K562 (cell line): Measurements from ENCODE around the gene ARMH3. TPM values are rescaled to one million over a fixed set of nuclear protein-coding genes. Genes with fewer than 3 reads are reported as not detected.

ENCODE experiments used
- BRF1 ChIP-seq: IDR thresholded peaks from 3 replicates; pipeline ENCODE4 v1.6.1; 2011; ENCODE audit warnings: borderline replicate concordance, mild to moderate bottlenecking; ENCODE audit not compliant: insufficient read length; ENCODE audit errors: extremely low read depth
- GABPB2 ChIP-seq: fragments of 250-450 bp; sonication (Bioruptor Pico); conservative IDR thresholded peaks from 2 replicates; pipeline ENCODE4 v1.5.1; 2021; ENCODE audit warnings: mild to moderate bottlenecking
- LCOR ChIP-seq: sonication (generic); formaldehyde crosslinking; IDR thresholded peaks from 2 replicates; pipeline ENCODE4 v1.8.0; 2022; ENCODE audit warnings: mild to moderate bottlenecking, missing genetic modification reagents
- PHB ChIP-seq: fragments of 250-450 bp; sonication (Bioruptor Pico); IDR thresholded peaks from 2 replicates; pipeline ENCODE4 v1.5.0; 2021
- PRMT5 ChIP-seq: sonication (generic); formaldehyde crosslinking; IDR thresholded peaks from 2 replicates; pipeline ENCODE4 v1.5.0; 2020; ENCODE audit warnings: missing genetic modification reagents
- ZNF143 ChIP-seq: sonication (generic); formaldehyde crosslinking; IDR thresholded peaks from 2 replicates; pipeline ENCODE4 v1.9.0; 2022; ENCODE audit warnings: mild to moderate bottlenecking, missing genetic modification reagents
- ZNF699 ChIP-seq: fragments of 250-450 bp; sonication (Bioruptor Pico); IDR thresholded peaks from 2 replicates; pipeline ENCODE4 v1.8.0; 2021; ENCODE audit warnings: mild to moderate bottlenecking, moderate library complexity; ENCODE audit not compliant: insufficient replicate concordance
- polyA plus RNA-seq, 8 experiments: library from polyadenylated mRNA; depleted of rRNA in 4 of 8; stranded (reverse) in 5 of 8; unstranded in 3 of 8; fragments of >200 nt; fragmentation: Nextera tagmentation in 2 of 8; fragmentation: Illumina TruSeq in 1 of 8; extraction: Ambion mirVana in 2 of 8; extraction: Trizol in 1 of 8; gene quantifications; 2 replicates each; pipeline versions ENCODE4 v1.2.1 to v1.2.3, GENCODE V29; 2011 to 2014; ENCODE audit warnings: inconsistent platforms in 1 of 8, missing spikeins in 1 of 8
- total RNA-seq, 7 experiments: library from RNA; depleted of rRNA in 6 of 7; stranded (reverse); fragments of >200 nt in 6 of 7; fragmentation: Illumina TruSeq in 2 of 7; extraction: Trizol in 2 of 7; gene quantifications; 2 replicates each; pipeline versions ENCODE4 v1.2.1 to v1.2.3, GENCODE V29; 2011 to 2021; ENCODE audit warnings: low replicate concordance in 1 of 7
- TF ChIP-seq, protein P1 (sequence below): IDR thresholded peaks from 3 replicates; pipeline ENCODE4 v1.6.1; 2011; ENCODE audit warnings: borderline replicate concordance, mild to moderate bottlenecking, moderate library complexity; ENCODE audit not compliant: insufficient read length; ENCODE audit errors: extremely low read depth
- TF ChIP-seq, protein P2 (sequence below): sonication (generic); IDR thresholded peaks from 2 replicates; pipeline ENCODE4 v1.6.1; 2016
- TF ChIP-seq, protein P3 (sequence below): IDR thresholded peaks from 3 replicates; pipeline ENCODE4 v1.6.1; 2011; ENCODE audit warnings: borderline replicate concordance, mild to moderate bottlenecking; ENCODE audit not compliant: insufficient read length, insufficient read depth
- TF ChIP-seq, protein P4 (sequence below): sonication (generic); formaldehyde crosslinking; IDR thresholded peaks from 2 replicates; pipeline ENCODE4 v1.8.1; 2023; ENCODE audit warnings: missing genetic modification reagents, mild to moderate bottlenecking, borderline replicate concordance
- TF ChIP-seq, protein P5 (sequence below): fragments of 200-800 bp; sonication (Bioruptor generic); IDR thresholded peaks from 2 replicates; pipeline ENCODE4 v1.6.1; 2017; ENCODE audit warnings: missing genetic modification characterization, missing compliant biosample characterization
- TF ChIP-seq, protein P6 (sequence below): fragments of 450-650 bp; IDR thresholded peaks from 2 replicates; pipeline ENCODE4 v1.6.1; 2017; ENCODE audit warnings: mild to moderate bottlenecking, moderate library complexity

Gene ARMH3
- total and polyA plus RNA-seq, 9 of the 15 experiments (the other 6 are each of a cell fraction or from before 2014, with no cell fraction given), result 0.29 to 0.73 TPM; not detected in 7

DNA sequence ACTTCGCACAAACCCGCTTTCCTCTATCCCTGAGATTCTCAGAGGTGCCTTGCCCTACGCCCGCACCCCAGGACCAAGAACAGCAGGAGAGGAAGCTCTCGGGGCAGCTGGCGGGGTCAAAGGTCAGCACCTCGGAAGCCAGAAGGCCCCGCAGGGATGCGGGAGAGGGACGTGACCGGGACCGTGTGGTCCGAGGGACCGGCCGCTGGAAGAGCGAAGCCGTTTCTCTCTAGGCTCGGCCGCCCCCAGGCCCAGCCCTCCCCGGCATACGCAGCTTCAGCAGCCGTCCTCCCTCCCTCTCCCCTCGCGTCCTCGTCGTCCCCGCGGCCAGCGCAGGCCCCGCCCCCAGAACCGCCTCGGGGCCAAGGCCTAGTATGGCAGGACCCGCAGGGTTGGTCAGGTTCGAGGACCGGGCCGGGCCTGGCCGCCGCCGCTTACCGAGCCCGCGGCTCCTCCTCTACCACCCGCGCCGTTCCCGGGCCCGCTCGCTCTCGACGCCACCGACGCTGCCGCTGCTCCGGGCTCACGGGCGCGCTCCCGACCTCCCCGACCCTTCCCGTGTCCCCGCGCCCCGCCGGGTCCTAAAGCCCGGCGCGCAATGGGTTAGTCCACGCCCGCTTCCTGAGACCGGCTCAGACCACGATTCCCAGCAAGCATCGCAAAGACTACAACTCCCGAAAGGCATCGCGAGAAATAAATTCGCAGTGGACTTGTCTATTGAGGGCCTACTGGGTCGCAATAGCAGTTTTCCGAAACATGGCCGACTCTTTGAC, at the start of gene ARMH3 (continued):
- TF ChIP-seq, protein P1, sequence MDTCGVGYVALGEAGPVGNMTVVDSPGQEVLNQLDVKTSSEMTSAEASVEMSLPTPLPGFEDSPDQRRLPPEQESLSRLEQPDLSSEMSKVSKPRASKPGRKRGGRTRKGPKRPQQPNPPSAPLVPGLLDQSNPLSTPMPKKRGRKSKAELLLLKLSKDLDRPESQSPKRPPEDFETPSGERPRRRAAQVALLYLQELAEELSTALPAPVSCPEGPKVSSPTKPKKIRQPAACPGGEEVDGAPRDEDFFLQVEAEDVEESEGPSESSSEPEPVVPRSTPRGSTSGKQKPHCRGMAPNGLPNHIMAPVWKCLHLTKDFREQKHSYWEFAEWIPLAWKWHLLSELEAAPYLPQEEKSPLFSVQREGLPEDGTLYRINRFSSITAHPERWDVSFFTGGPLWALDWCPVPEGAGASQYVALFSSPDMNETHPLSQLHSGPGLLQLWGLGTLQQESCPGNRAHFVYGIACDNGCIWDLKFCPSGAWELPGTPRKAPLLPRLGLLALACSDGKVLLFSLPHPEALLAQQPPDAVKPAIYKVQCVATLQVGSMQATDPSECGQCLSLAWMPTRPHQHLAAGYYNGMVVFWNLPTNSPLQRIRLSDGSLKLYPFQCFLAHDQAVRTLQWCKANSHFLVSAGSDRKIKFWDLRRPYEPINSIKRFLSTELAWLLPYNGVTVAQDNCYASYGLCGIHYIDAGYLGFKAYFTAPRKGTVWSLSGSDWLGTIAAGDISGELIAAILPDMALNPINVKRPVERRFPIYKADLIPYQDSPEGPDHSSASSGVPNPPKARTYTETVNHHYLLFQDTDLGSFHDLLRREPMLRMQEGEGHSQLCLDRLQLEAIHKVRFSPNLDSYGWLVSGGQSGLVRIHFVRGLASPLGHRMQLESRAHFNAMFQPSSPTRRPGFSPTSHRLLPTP, result no peak
- no peak for TF ChIP-seq PHB (CRISPR knock-in tag)
- TF ChIP-seq, protein P2, sequence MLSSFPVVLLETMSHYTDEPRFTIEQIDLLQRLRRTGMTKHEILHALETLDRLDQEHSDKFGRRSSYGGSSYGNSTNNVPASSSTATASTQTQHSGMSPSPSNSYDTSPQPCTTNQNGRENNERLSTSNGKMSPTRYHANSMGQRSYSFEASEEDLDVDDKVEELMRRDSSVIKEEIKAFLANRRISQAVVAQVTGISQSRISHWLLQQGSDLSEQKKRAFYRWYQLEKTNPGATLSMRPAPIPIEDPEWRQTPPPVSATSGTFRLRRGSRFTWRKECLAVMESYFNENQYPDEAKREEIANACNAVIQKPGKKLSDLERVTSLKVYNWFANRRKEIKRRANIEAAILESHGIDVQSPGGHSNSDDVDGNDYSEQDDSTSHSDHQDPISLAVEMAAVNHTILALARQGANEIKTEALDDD, result no peak
- peak; percentile 92 for TF ChIP-seq ZNF143 (CRISPR knock-in tag)
- no peak for TF ChIP-seq BRF1
- TF ChIP-seq, protein P3, sequence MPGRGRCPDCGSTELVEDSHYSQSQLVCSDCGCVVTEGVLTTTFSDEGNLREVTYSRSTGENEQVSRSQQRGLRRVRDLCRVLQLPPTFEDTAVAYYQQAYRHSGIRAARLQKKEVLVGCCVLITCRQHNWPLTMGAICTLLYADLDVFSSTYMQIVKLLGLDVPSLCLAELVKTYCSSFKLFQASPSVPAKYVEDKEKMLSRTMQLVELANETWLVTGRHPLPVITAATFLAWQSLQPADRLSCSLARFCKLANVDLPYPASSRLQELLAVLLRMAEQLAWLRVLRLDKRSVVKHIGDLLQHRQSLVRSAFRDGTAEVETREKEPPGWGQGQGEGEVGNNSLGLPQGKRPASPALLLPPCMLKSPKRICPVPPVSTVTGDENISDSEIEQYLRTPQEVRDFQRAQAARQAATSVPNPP, result no peak
- TF ChIP-seq PRMT5 (CRISPR knock-in tag), result no peak
- TF ChIP-seq ZNF699 (CRISPR knock-in tag), result no peak
- TF ChIP-seq, protein P4, sequence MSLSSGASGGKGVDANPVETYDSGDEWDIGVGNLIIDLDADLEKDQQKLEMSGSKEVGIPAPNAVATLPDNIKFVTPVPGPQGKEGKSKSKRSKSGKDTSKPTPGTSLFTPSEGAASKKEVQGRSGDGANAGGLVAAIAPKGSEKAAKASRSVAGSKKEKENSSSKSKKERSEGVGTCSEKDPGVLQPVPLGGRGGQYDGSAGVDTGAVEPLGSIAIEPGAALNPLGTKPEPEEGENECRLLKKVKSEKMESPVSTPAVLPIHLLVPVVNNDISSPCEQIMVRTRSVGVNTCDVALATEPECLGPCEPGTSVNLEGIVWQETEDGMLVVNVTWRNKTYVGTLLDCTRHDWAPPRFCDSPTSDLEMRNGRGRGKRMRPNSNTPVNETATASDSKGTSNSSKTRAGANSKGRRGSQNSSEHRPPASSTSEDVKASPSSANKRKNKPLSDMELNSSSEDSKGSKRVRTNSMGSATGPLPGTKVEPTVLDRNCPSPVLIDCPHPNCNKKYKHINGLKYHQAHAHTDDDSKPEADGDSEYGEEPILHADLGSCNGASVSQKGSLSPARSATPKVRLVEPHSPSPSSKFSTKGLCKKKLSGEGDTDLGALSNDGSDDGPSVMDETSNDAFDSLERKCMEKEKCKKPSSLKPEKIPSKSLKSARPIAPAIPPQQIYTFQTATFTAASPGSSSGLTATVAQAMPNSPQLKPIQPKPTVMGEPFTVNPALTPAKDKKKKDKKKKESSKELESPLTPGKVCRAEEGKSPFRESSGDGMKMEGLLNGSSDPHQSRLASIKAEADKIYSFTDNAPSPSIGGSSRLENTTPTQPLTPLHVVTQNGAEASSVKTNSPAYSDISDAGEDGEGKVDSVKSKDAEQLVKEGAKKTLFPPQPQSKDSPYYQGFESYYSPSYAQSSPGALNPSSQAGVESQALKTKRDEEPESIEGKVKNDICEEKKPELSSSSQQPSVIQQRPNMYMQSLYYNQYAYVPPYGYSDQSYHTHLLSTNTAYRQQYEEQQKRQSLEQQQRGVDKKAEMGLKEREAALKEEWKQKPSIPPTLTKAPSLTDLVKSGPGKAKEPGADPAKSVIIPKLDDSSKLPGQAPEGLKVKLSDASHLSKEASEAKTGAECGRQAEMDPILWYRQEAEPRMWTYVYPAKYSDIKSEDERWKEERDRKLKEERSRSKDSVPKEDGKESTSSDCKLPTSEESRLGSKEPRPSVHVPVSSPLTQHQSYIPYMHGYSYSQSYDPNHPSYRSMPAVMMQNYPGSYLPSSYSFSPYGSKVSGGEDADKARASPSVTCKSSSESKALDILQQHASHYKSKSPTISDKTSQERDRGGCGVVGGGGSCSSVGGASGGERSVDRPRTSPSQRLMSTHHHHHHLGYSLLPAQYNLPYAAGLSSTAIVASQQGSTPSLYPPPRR (CRISPR knock-in tag), result 0 out of 2 replicates have a peak, but pooled peaks have one; percentile 53
- TF ChIP-seq, protein P5, sequence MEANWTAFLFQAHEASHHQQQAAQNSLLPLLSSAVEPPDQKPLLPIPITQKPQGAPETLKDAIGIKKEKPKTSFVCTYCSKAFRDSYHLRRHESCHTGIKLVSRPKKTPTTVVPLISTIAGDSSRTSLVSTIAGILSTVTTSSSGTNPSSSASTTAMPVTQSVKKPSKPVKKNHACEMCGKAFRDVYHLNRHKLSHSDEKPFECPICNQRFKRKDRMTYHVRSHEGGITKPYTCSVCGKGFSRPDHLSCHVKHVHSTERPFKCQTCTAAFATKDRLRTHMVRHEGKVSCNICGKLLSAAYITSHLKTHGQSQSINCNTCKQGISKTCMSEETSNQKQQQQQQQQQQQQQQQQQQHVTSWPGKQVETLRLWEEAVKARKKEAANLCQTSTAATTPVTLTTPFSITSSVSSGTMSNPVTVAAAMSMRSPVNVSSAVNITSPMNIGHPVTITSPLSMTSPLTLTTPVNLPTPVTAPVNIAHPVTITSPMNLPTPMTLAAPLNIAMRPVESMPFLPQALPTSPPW (CRISPR knock-in tag), result peak; percentile 74
- no peak for TF ChIP-seq GABPB2 (CRISPR knock-in tag)
- TF ChIP-seq LCOR (CRISPR knock-in tag), result no peak
- TF ChIP-seq, protein P6, sequence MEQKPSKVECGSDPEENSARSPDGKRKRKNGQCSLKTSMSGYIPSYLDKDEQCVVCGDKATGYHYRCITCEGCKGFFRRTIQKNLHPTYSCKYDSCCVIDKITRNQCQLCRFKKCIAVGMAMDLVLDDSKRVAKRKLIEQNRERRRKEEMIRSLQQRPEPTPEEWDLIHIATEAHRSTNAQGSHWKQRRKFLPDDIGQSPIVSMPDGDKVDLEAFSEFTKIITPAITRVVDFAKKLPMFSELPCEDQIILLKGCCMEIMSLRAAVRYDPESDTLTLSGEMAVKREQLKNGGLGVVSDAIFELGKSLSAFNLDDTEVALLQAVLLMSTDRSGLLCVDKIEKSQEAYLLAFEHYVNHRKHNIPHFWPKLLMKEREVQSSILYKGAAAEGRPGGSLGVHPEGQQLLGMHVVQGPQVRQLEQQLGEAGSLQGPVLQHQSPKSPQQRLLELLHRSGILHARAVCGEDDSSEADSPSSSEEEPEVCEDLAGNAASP, result no peak
